Activated CD8-positive, alpha-beta memory T cell treated with anti-CD3 and anti-CD28 coated beads for 1 hour (primary cell): ENCODE measurements around the gene S100A9.

ENCODE experiments used
- DNase-seq, 2 donors: peaks; one replicate each; pipeline ENCODE4 v3.0.0-alpha.2; 2020; ENCODE audit warnings: low read depth in 1 of 2; ENCODE audit errors: extremely low read depth in 1 of 2

S100A9 gene

GRCh38 chr1:153360592-153361479, 3.2 kb downstream of the S100A9 start:
- DNase-seq: no peak

DNA sequence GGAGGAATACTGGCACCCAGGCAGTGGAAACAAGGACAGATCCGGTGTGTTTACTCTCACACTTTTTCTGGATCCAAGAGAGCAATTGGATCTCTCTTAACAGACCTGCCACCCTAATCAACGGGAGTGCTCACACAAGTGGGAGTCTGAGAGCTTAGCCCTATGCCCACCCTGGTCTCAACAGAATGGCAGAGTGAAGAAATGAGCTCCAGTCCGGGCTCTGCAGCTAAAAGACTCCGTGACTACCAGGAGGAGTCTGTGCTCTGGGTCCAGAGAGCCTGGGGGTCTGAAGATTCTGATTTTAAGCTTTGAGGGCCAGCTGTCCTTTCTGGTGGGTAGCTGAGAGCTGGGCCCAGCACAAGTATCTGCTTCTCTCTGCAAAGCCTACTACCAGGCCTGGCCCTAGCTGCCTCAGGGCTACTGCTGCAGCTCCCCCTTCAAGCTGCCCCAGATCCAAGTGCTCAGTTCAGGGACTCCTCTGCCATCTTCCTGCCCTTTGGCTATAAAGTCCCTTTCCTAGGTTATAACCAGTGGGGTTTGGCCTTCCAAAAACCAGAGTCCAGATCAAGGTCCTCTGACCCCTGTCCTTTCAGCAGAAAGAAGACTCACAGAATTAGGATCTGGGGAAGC, 3.9 kb downstream of the S100A9 start:
- DNase-seq: no peak

DNA sequence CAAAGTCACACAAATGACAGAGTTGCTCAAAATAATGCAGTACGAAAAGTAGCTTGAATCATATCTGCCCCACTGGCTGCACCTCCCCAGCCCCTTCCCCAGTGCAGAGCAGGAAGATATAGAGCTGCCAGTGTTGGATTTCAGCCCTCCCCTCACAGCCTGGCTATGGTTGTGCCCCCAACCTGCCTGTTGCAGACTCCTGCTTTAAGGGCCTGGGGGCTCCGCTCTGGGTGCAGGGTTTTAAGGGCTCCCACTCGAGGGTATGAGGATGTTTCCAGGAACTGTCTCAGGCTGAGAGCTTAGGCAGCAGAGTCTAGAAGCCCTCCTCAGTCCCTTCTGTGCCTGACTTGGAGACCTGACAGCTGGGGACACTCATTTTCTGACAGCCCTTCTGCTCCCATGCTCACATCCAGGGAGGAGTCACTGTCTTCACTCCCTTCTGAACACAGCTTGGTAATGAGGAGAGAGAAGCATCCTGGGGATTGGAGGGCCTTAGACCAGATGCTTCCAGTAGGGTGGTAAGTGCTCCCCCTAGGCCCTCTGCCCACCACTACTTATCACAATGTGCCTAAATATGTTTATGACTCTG, 4.6 kb downstream of the S100A9 start:
- no peak for DNase-seq

DNA sequence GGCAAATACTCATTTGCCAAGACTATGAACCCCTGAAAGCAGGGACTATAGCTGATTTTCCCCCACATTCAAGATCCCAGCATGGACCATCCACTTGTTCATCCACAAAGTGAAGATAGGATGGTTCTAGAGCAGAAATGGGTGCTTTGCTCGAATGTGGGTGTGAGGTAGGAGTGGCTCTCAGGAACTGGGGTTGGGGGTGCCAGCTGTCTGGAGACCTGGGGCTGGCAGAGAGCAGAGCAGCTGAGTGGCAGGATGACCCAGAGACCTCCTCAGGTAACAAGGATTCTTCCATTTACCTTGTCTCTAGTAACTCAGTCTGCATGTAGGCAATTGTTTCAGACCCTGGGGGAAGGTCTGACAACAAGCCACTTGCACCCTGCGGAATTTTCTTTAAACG, 6.0 kb downstream of the S100A9 start:
- DNase-seq: no peak

DNA sequence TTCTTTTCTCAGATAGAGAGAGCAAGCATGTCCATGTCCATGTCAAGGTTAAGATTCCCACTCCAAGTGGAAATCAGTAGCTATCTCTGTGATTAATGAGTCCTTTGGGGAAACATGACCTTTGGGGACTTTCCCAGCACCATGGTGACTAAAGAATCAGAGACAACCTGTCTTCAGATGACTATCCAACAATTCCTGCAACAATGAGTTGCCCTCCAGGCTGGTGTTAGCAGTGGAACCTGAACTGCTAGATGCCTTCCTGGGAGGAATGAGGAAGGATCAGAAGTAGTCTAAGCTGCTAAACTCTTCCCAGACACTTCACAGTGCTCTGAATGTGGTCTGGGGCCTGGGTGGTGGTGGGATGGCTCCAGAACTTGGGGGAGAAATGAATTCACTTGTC, 6.5 kb downstream of the S100A9 start:
- no peak for DNase-seq

GRCh38 chr1:153364766-153365666, 7.4 kb downstream of the S100A9 start:
- DNase-seq: no peak

GRCh38 chr1:153365696-153366095, 8.0 kb downstream of the S100A9 start:
- DNase-seq: no peak

GRCh38 chr1:153366261-153366660, 8.6 kb downstream of the S100A9 start:
- no peak for DNase-seq

- no peak for DNase-seq
Observed at GRCh38 chr1:153367090-153367489, 9.4 kb downstream of the S100A9 start.

GRCh38 chr1:153368495-153368894, 10.8 kb downstream of the S100A9 start:
- no peak for DNase-seq

- DNase-seq: no peak
Observed at GRCh38 chr1:153370146-153370545, 12.5 kb downstream of the S100A9 start.

- DNase-seq: no peak
Observed at GRCh38 chr1:153371231-153371630, 13.6 kb downstream of the S100A9 start.

DNA sequence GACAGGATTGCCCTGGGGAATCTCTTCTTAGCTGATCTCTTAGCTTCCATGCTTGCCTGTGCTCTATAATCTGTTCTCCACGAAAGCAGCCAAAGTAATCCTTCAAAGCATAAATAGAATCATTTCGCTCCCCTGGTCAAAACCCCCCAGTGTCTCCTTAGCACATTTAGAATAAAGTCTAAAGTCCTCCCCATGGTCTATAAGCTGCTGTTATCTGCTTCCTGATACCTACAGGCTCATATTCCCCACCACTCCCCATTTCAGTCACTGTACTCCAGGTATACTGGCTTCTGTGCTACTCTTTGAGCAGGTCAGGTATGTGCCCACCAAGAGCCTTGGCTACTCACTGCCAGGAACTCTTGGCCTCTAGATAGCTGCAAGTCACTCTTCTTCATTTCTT, 14.9 kb downstream of the S100A9 start:
- no peak for DNase-seq

DNA sequence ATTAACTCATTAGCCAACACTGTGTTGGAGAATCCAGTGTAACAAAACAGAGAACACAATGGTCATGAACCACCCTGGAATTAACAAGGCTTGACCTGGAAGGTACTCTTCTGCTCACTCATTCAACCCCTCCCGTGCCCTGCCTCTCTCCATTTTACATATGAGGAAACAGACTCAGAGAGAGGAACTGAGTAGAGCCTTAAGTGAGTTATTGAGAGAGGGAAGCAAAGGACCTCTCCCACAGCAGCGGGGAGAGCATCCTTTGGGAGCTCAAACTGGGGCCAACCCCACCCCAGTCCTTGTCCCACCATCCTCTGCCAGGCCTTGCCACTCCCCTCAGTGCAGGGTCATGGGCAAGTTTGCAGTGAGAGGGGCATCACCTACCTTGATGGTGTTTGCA, 16.4 kb downstream of the S100A9 start:
- no peak for DNase-seq

GRCh38 chr1:153375511-153375910, 17.9 kb downstream of the S100A9 start, which contains the start of gene S100A12:
TSS of gene S100A12 (minus strand) at chr1:153375621. CDS start at chr1:153374592, 1,029 bp downstream.
- no peak for DNase-seq

DNA sequence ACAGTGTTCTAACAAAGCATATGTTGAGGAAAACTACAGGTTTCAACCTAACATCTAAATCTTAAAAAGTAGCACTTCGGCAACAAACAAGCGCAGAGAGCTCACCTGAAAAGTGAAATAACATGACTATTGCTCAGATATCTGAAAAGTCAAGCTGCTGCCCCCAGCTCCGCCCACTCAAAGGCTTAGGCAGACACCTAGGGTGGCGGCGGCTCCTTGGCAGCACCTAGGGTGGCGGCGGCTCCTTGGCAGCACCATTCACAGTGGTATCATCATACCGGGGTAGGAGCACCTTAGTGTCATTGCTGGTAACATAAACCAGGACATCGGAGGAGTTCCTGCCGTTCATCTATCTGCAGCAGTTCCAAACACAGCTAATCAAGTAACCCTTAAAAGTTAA, 21.9 kb downstream of the S100A9 start:
- DNase-seq: no peak

GRCh38 chr1:153380711-153381110, 23.1 kb downstream of the S100A9 start:
- no peak for DNase-seq

- DNase-seq: no peak
Observed at GRCh38 chr1:153384958-153385580, 27.4 kb downstream of the S100A9 start.

- DNase-seq: no peak
Observed at GRCh38 chr1:153386500-153386901, 28.8 kb downstream of the S100A9 start.

DNA sequence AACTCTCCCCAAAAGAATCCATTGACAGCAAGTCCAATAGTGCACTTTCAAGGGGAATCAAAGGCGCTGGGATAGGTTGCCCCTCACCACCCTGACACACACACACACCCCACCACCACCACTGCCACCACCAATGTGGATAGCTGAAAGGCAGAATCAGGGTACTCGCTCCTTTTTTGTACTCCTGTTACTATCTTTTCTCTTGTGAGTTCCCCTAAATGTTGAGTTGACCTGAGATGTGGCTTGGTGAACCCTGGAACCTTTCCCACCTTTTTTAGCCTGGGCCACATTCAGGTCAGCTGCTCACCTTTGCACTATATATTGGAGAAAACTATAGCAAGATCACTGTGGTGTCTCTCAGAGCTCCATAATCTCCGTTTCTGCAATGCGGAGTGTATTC, 29.3 kb downstream of the S100A9 start:
- no peak for DNase-seq
